22Rv1 (cell line): ENCODE results near the gene FRMD3.

ENCODE experiments used
- ZFX ChIP-seq: fragments of 450-650 bp; IDR thresholded peaks from 2 replicates; pipeline ENCODE4 v1.6.1; 2017; ENCODE audit warnings: antibody characterized with exemption, borderline replicate concordance
- TF ChIP-seq, protein P1 (sequence below): fragments of 450-650 bp; IDR thresholded peaks from 2 replicates; pipeline ENCODE4 v1.5.1; 2017; ENCODE audit warnings: mild to moderate bottlenecking

DNA sequence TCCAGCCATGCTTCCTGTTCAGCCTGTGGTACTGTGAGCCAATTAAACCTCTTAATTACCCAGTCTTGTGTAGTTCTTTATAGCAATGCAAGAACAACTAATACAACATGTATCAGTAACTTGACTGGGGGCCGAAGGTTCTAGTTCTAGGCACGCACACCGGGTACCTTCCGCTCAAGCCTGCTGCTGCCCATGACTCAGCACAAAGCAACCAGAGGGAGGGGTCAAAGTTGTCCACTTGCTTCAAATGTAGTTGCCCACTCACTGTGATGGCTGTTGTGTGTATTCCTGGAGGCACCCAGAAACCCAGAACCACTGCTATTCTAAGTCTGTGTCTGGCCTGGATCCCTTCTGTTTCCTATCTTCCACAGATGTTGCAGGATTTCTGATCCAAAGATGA is 222.6 kb downstream of the FRMD3 start:
- no peak for TF ChIP-seq ZFX
- TF ChIP-seq, protein P1, sequence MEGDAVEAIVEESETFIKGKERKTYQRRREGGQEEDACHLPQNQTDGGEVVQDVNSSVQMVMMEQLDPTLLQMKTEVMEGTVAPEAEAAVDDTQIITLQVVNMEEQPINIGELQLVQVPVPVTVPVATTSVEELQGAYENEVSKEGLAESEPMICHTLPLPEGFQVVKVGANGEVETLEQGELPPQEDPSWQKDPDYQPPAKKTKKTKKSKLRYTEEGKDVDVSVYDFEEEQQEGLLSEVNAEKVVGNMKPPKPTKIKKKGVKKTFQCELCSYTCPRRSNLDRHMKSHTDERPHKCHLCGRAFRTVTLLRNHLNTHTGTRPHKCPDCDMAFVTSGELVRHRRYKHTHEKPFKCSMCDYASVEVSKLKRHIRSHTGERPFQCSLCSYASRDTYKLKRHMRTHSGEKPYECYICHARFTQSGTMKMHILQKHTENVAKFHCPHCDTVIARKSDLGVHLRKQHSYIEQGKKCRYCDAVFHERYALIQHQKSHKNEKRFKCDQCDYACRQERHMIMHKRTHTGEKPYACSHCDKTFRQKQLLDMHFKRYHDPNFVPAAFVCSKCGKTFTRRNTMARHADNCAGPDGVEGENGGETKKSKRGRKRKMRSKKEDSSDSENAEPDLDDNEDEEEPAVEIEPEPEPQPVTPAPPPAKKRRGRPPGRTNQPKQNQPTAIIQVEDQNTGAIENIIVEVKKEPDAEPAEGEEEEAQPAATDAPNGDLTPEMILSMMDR = no peak
